ENCODE data around the gene RAD51. TPM values are rescaled to one million over a fixed set of nuclear protein-coding genes. Genes with fewer than 3 reads are reported as not detected.

The RAD51 gene
- 4.0 and 6.9 TPM in 2 replicates for total RNA-seq

DNA sequence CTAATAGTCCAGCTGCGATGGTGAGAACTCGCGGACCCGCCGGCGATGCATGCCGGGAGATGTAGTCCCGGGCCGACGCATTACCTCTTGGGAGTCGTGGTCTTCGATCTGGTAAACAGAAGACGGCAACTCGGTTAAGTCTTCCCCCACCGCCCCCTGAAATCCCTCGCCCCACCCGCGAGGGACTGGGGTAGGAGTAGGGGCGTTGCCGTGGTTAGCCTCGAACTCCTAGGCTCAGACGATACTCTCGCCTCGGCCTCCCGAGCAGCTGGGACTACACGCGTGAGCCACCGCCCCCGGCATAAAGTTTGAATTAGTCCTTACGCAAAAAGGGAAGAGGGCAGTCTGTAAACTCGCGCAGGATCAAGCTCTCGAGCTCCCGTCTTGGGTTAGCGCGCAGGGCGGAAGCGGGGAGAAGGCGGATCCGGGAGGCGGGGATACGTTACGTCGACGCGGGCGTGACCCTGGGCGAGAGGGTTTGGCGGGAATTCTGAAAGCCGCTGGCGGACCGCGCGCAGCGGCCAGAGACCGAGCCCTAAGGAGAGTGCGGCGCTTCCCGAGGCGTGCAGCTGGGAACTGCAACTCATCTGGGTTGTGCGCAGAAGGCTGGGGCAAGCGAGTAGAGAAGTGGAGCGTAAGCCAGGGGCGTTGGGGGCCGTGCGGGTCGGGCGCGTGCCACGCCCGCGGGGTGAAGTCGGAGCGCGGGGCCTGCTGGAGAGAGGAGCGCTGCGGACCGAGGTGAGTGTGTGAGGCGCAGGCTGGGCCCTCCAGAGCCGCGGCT, at the start of gene RAD51:
Gene RAD51, plus strand, starts transcription at position 487 of the 781 bp plus-strand sequence. CDS start 3,585 bp downstream, outside the sequence.

DNA sequence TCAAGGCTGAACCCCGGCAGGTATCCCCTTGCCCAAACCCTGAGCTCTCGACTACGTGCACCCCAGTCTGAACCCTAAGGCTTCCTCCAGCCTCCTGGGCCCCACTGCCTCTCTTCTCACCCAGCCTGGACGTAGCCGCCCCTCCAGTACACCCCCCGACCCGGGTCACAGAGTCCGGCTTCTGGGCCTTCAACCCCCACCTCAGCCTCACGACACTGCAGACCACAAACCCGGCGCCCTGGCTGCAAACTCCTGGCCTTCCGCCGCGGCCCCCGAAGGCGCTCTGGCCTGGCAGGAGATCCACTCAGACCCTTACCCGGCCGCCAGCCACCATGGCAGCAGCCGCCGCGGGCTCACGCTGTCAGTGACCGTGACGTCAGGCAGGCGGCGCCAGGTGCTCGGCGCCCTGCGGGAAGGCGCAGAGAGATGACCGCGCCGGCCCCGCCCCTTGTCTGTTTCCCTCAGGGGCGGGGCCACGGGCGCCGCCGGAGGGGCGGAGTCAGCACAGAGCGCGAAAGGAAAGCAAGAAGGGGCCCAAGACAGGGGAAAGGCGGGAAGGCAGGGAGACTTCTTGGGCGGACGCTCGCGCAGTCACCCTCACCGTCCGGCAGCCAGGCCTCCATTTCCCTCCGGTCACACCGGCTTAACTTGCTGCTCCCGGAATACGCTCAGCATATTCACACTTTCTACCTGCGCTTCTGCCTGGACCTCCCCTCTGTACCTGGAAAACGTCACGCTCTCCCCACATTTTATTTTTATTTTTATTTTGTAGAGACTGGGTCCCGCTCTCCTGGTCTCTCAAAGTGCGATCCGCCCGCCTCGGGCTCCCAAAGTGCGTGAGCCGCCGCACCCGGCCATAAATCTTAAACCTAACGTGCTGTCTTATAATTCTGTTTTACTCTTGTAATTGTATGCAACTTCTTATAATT, 60.2 kb downstream of the RAD51 start, which contains the start of gene RMDN3:
Gene RMDN3, minus strand, starts transcription at position 372 of the 929 bp plus-strand sequence. CDS start 471 bp downstream, outside the sequence.

DNA sequence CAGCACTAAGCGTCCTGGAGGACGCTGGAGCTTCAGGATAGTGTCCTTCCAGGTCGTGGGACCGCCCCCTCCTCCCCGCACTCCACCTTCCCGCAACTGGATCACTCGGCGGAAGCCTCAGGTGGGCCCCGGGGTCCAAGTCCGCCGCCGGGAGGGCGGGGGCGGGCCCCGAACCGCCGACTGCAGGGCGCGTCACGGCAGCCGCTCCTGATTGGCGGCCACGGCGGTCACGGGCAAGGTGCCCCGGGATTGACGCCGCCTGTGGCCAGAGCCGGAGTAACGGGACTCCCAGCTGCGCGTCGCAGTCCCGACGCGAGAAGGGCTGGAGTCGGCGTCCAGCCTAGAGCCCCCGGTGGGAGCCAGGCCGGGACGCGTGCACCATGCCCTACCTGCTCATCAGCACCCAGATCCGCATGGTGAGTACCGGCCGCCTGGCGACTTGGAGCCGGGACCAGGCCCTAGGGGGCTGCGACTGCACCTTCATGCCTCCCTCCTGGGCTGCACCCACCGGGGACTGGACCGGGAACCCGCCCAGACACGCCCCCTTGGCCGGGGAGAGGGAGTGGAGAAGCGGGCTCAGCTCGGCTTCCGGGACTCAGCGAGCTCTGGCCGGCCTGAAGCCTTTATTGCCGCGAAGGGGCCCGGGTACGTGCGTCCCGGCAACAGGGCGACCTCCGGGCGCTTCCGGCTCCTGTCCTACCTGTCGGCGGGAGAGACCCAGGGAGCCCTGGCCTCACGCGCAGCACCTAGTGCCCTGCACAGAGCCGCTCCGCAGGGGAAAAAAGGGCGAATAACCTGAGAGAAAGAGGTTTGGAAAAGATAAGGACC, 69.0 kb downstream of the RAD51 start, which contains the start of gene GCHFR:
Gene GCHFR, plus strand, starts transcription at position 268 of the 828 bp plus-strand sequence. Its CDS starts 113 bp downstream, at position 381.

DNA sequence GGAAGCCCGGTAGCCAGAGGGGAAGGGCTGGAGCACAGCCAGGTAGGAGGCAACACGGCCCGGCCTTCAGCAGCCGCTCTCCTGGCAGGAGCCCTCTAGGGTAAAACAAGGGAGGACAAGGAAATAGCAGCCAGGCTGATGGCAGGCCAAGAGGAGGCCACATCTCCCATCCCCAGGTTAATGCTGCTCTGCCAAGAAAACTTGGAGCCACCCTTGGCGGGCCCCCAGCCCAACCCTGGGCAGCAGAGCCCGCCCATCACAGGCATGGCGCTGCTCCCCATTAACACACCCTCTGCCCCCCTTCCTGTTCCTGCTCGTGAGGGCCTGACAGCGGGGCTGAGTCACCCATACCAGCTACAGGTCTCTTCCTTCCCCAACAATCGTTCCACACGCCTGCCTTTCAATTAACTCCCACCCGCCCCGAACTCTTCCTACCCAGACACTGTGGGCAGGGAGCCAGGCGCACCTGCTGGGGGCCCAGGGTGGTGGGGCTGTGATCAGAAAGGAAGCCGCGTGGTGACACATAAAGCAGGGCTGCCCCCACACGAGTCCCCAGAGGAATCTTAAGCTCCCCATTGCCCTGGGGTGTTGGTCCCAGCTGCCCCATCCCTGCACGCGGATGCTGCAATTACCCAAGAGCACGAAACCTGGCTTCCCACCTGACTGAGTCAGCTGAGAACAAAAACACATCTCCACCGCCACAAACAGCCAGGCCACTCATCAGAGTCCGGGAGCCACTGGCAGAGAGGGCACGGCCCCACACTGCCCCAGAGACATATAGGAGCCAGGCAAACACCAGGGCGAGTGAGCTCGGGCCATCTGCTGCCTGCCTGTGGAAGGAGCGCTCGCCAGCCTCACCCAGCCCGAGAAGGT, 74.5 kb downstream of the RAD51 start, which contains the start of gene C15orf62:
Gene C15orf62, plus strand, starts transcription at position 707 of the 873 bp plus-strand sequence. CDS start 516 bp downstream, outside the sequence.

Other genes starting within 250 kb of the RAD51 start
- gene CHST14, start 224.2 kb upstream of the RAD51 start, total RNA-seq, result 6.1 and 8.6 TPM in 2 replicates
- 10.5 and 17.3 TPM in 2 replicates for gene CCDC32, start 130.1 kb upstream of the RAD51 start, total RNA-seq
- 8.9 and 12.6 TPM in 2 replicates for gene RPUSD2, start 125.9 kb upstream of the RAD51 start, total RNA-seq
- 10.8 and 15.3 TPM in 2 replicates for gene KNL1, start 100.9 kb upstream of the RAD51 start, total RNA-seq
- gene RMDN3, start 60.1 kb downstream of the RAD51 start, total RNA-seq, result 16.0 and 24.0 TPM in 2 replicates
- gene GCHFR, start 68.9 kb downstream of the RAD51 start, total RNA-seq, result 2.4 and 3.2 TPM in 2 replicates
- under 0.01 and 0.06 TPM in 2 replicates for gene C15orf62, start 74.8 kb downstream of the RAD51 start, total RNA-seq
- 13.7 and 14.0 TPM in 2 replicates for gene ZFYVE19, start 111.9 kb downstream of the RAD51 start, total RNA-seq
- 19.3 and 35.3 TPM in 2 replicates for gene DNAJC17, start 112.3 kb downstream of the RAD51 start, total RNA-seq
- gene PPP1R14D, start 133.5 kb downstream of the RAD51 start, total RNA-seq, result not detected in 2 replicates
- 0.06 and 0.26 TPM in 2 replicates for gene SPINT1, start 148.9 kb downstream of the RAD51 start, total RNA-seq
- gene RHOV, start 179.1 kb downstream of the RAD51 start, total RNA-seq, result 0.06 TPM in 1 of 2 replicates, not detected in the other
- 41.8 and 51.5 TPM in 2 replicates for gene VPS18, start 199.3 kb downstream of the RAD51 start, total RNA-seq
- gene DLL4, start 234.2 kb downstream of the RAD51 start, total RNA-seq, result 0.56 and 1.5 TPM in 2 replicates

Data from aortic smooth muscle cell (primary cell).